OCI-LY3 (cell line): ENCODE data around the gene EXOSC3.

Experiments used
- H2AFZ ChIP-seq: fragments of 200-600, 300-600 bp; shearing (Covaris generic); 2 replicates; pipeline ENCODE4 v1.6.0; 2014; ENCODE audit warnings: antibody characterized with exemption, low read depth, low read length
- H3K27ac ChIP-seq: fragments of 200-600, 300-600 bp; sonication (generic); 2 replicates; pipeline ENCODE4 v1.5.1; 2014; ENCODE audit warnings: mild to moderate bottlenecking, low read length, moderate library complexity, mixed read lengths
- H3K27me3 ChIP-seq: fragments of 200-600, 300-600 bp; sonication (generic); 2 replicates; pipeline ENCODE4 v1.6.1; 2014; ENCODE audit warnings: low read depth, low read length, mixed read lengths
- H3K36me3 ChIP-seq: fragments of 200-600, 300-600 bp; sonication (generic); replicated peaks from 2 replicates; pipeline ENCODE3; 2014; ENCODE audit warnings: low read depth, low read length, mixed read lengths
- H3K4me1 ChIP-seq: fragments of 300-600, 200-600 bp; sonication (generic); 2 replicates; pipeline ENCODE4 v1.6.1; 2014; ENCODE audit warnings: low read length, mixed read lengths
- H3K4me2 ChIP-seq: fragments of 200-600, 300-600 bp; sonication (generic); 2 replicates; pipeline ENCODE4 v1.6.1; 2014; ENCODE audit warnings: low read length, mixed read lengths
- H3K4me3 ChIP-seq: fragments of 300-600, 200-600 bp; sonication (generic); 2 replicates; pipeline ENCODE4 v1.5.1; 2014; ENCODE audit warnings: antibody characterized with exemption, mild to moderate bottlenecking, low read length, moderate library complexity
- H3K79me2 ChIP-seq: fragments of 300-600, 200-600 bp; shearing (Covaris generic); 2 replicates; pipeline ENCODE4 v1.6.1; 2014; ENCODE audit warnings: mild to moderate bottlenecking, low read length, mixed read lengths
- H3K9ac ChIP-seq: fragments of 300-600, 200-600 bp; shearing (Covaris generic); 2 replicates; pipeline ENCODE4 v1.6.0; 2014; ENCODE audit warnings: mild to moderate bottlenecking, low read length, moderate library complexity
- H3K9me3 ChIP-seq: fragments of 200-600, 300-600 bp; shearing (Covaris generic); 2 replicates; pipeline ENCODE4 v1.6.1; 2014; ENCODE audit warnings: low read length, mixed read lengths; ENCODE audit not compliant: insufficient read depth
- H4K20me1 ChIP-seq: fragments of 200-600, 300-600 bp; sonication (generic); 2 replicates; pipeline ENCODE4 v1.6.1; 2016; ENCODE audit warnings: low read length, mixed read lengths; ENCODE audit not compliant: insufficient read depth
- CTCF ChIP-seq: fragments of 200-600, 300-600 bp; sonication (generic); IDR thresholded peaks from 2 replicates; pipeline ENCODE4 v1.5.1; 2014; ENCODE audit warnings: antibody characterized with exemption, low read length, low read depth
- EZH2phosphoT487 ChIP-seq: fragments of 200-600 bp; shearing (Covaris generic); IDR thresholded peaks from 2 replicates; pipeline ENCODE4 v1.6.1; 2018; ENCODE audit warnings: antibody characterized with exemption, mixed run types, low read depth

Gene EXOSC3

DNA sequence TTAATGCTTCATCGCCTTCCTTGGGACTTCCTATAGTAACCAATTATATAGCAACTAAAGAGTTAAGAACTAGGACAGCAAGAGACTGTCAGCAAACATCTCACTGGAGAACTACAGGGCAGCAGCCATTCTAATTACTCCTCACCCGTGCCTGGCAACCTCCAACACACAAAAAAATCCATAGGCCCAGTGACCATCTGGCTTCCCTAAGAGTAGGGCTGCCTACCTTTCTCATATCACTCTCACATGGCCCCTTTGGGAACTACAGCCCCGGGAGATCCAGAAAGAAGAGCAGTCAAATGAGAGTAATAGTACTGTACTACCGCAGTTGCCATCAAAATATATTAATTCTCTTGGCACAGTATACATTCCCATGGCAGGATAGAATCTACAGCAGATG, 21.4 kb upstream of the EXOSC3 start:
- no peaks in the 10 kb centered on the region for H3K27me3 ChIP-seq
- H2AFZ ChIP-seq: no peak overlapping the region
- H3K79me2 ChIP-seq: peaks cover 63% of the 10 kb centered on the region
- no peaks in the 10 kb centered on the region for H3K9me3 ChIP-seq
- H3K27ac ChIP-seq: no peak overlapping the region
- no peak for TF ChIP-seq EZH2phosphoT487
- no peak for TF ChIP-seq CTCF
- H3K4me2 ChIP-seq: no peak overlapping the region
- peaks cover 9% of the 10 kb centered on the region for H3K36me3 ChIP-seq
- H3K4me3 ChIP-seq: no peak overlapping the region
- no peak overlapping the region for H3K9ac ChIP-seq
- peaks cover 16% of the 10 kb centered on the region for H3K4me1 ChIP-seq
- peaks cover 28% of the 10 kb centered on the region for H4K20me1 ChIP-seq

GRCh38 chr9:37801959-37802711, 17.3 kb upstream of the EXOSC3 start:
- peaks cover 28% of the 10 kb centered on the region for H4K20me1 ChIP-seq
- H2AFZ ChIP-seq: no peak overlapping the region
- no peaks in the 10 kb centered on the region for H3K9me3 ChIP-seq
- H3K27ac ChIP-seq: no peak overlapping the region
- peaks cover 22% of the 10 kb centered on the region for H3K4me1 ChIP-seq
- H3K27me3 ChIP-seq: no peaks in the 10 kb centered on the region
- H3K36me3 ChIP-seq: peaks cover 9% of the 10 kb centered on the region
- H3K9ac ChIP-seq: peak overlapping the region; percentile 82
- TF ChIP-seq EZH2phosphoT487 (no peak), CTCF (no peak)
- peak overlapping the region; percentile 96 for H3K4me2 ChIP-seq
- H3K79me2 ChIP-seq: peaks cover 58% of the 10 kb centered on the region
- peak overlapping the region; percentile 93 for H3K4me3 ChIP-seq

GRCh38 chr9:37801287-37801850, 16.5 kb upstream of the EXOSC3 start:
- peaks cover 9% of the 10 kb centered on the region for H3K36me3 ChIP-seq
- H3K4me2 ChIP-seq: peak overlapping the region; percentile 96
- H2AFZ ChIP-seq: peak overlapping the region; percentile 3; the same call in 1 of the 2 replicates
- peak overlapping the region; percentile 93 for H3K4me3 ChIP-seq
- no peaks in the 10 kb centered on the region for H3K27me3 ChIP-seq
- H3K9ac ChIP-seq: peak overlapping the region; percentile 82
- no peak for TF ChIP-seq CTCF
- no peak for TF ChIP-seq EZH2phosphoT487
- peaks cover 51% of the 10 kb centered on the region for H3K79me2 ChIP-seq
- H3K4me1 ChIP-seq: peaks cover 22% of the 10 kb centered on the region
- peaks cover 25% of the 10 kb centered on the region for H4K20me1 ChIP-seq
- no peaks in the 10 kb centered on the region for H3K9me3 ChIP-seq
- peak overlapping the region; percentile 64 for H3K27ac ChIP-seq

- Histone ChIP-seq H3K36me3 (peaks cover 6% of the 10 kb centered on the region), H3K4me3 (peak within 1 kb of the TSS; percentile 93), H3K9me3 (no peaks in the 10 kb centered on the region), H3K27ac (peak within 1 kb of the TSS; percentile 64), H3K79me2 (peaks cover 45% of the 10 kb centered on the region), H3K27me3 (no peaks in the 10 kb centered on the region), H2AFZ (peak within 1 kb of the TSS; percentile 95), H3K4me2 (peak within 1 kb of the TSS; percentile 96), H4K20me1 (peaks cover 22% of the 10 kb centered on the region), H3K9ac (peak within 1 kb of the TSS; percentile 82), H3K4me1 (peaks cover 22% of the 10 kb centered on the region)
- TF ChIP-seq CTCF (no peak), EZH2phosphoT487 (no peak)
These were observed 15.9 kb upstream of the EXOSC3 start, which contains the start of gene DCAF10 for GRCh38 chr9:37800631-37801286. TSS of gene DCAF10 (plus strand) at chr9:37800797. CDS start at chr9:37800867, 70 bp downstream.
